IMR-90 (cell line): ENCODE data around the gene OR2A25. TPM values are rescaled to one million over a fixed set of nuclear protein-coding genes. Genes with fewer than 3 reads are reported as not detected.

Experiments used
- ATAC-seq: fragments of 200-7000 bp; cut with Tn5 transposase; 2 replicates; pipeline ENCODE4 v1.9.1; 2020; ENCODE audit warnings: low read depth, mild to moderate bottlenecking, moderate library complexity
- BruUV-seq: library from RNA; stranded (reverse); fragments of 400-500 nt; replicated peaks from 2 replicates; lab custom pipeline; 2021; lab: Mats Ljungman, UMichigan
- CTCF ChIA-PET: fragments of 300-600 bp; formaldehyde crosslinking; extraction: SDS; loops from one replicate; lab custom pipeline; 2021; ENCODE audit warnings: antibody characterized with exemption; lab: Yijun Ruan, JAX
- POLR2A ChIA-PET: fragments of 300-600 bp; sonication (Branson Sonifier 250); formaldehyde crosslinking; loops from one replicate; lab custom pipeline; 2022; ENCODE audit warnings: antibody characterized with exemption; ENCODE audit not compliant: unreplicated experiment; lab: Charles Lee
- DNase-seq: peaks from one replicate; pipeline ENCODE4 v3.0.0; 2013
- H2AFZ ChIP-seq: replicated peaks from 2 replicates; pipeline ENCODE3; 2013; ENCODE audit warnings: low read length, mild to moderate bottlenecking; ENCODE audit not compliant: poor library complexity
- H2AK5ac ChIP-seq: 2 replicates; pipeline ENCODE4 v1.6.1; 2013; ENCODE audit warnings: low read depth, low read length, inconsistent platforms
- H2AK9ac ChIP-seq: replicated peaks from 2 replicates; pipeline ENCODE3; 2013; ENCODE audit warnings: mild to moderate bottlenecking, low read depth, low read length, moderate library complexity; ENCODE audit not compliant: poor library complexity
- H2BK120ac ChIP-seq: 2 replicates; pipeline ENCODE4 v1.6.1; 2013; ENCODE audit warnings: low read depth, low read length, inconsistent platforms
- H2BK15ac ChIP-seq: 3 replicates; pipeline ENCODE4 v1.6.1; 2013; ENCODE audit warnings: low read depth, low read length, inconsistent platforms
- H2BK20ac ChIP-seq: 2 replicates; pipeline ENCODE4 v1.6.1; 2013; ENCODE audit warnings: low read depth, mild to moderate bottlenecking, inconsistent platforms, low read length, moderate library complexity
- H2BK5ac ChIP-seq: 2 replicates; pipeline ENCODE4 v1.6.1; 2013; ENCODE audit warnings: mild to moderate bottlenecking, low read depth, low read length, inconsistent platforms; ENCODE audit not compliant: poor library complexity, severe bottlenecking
- H3K14ac ChIP-seq: replicated peaks from 2 replicates; pipeline ENCODE4 v1.6.1; 2013; ENCODE audit warnings: low read depth, low read length, inconsistent platforms
- H3K18ac ChIP-seq: 2 replicates; pipeline ENCODE4 v1.6.1; 2013; ENCODE audit warnings: low read depth, low read length, control low read depth
- H3K23ac ChIP-seq: 2 replicates; pipeline ENCODE4 v1.6.1; 2013; ENCODE audit warnings: low read depth, low read length, inconsistent platforms
- H3K27ac ChIP-seq: 2 replicates; pipeline ENCODE4 v1.5.1; 2013; ENCODE audit warnings: mild to moderate bottlenecking, control low read depth, low read length; ENCODE audit not compliant: insufficient read depth
- H3K27me3 ChIP-seq: 2 replicates; pipeline ENCODE4 v1.6.1; 2013; ENCODE audit warnings: low read length; ENCODE audit not compliant: control insufficient read depth, insufficient read depth
- H3K36me3 ChIP-seq: 2 replicates; pipeline ENCODE4 v1.6.1; 2013; ENCODE audit warnings: low read length, mixed read lengths; ENCODE audit not compliant: control insufficient read depth, insufficient read depth
- H3K4ac ChIP-seq: 2 replicates; pipeline ENCODE4 v1.6.1; 2013; ENCODE audit warnings: low read depth, low read length, inconsistent platforms
- H3K4me1 ChIP-seq: 2 replicates; pipeline ENCODE4 v1.6.1; 2013; ENCODE audit warnings: low read length, mixed read lengths; ENCODE audit not compliant: control insufficient read depth, insufficient read depth
- H3K4me2 ChIP-seq: 2 replicates; pipeline ENCODE4 v1.6.1; 2013; ENCODE audit warnings: low read depth, mild to moderate bottlenecking, control low read depth, low read length, moderate library complexity
- H3K4me3 ChIP-seq: 2 replicates; pipeline ENCODE4 v1.5.1; 2013; ENCODE audit warnings: low read depth, mild to moderate bottlenecking, control low read depth, low read length, moderate library complexity; ENCODE audit not compliant: insufficient read depth
- H3K56ac ChIP-seq: 2 replicates; pipeline ENCODE4 v1.6.1; 2013; ENCODE audit warnings: low read length, inconsistent platforms; ENCODE audit not compliant: insufficient read depth; ENCODE audit errors: extremely low read depth
- H3K79me1 ChIP-seq, 2 experiments: 2 replicates each; pipeline ENCODE4 v1.6.1; 2013; ENCODE audit warnings: low read length in 2 of 2, inconsistent platforms in 1 of 2, low read depth in 1 of 2
- H3K9ac ChIP-seq: 2 replicates; pipeline ENCODE4 v1.6.1; 2013; ENCODE audit warnings: low read depth, low read length, control low read depth
- H3K9me1 ChIP-seq: 2 replicates; pipeline ENCODE4 v1.6.1; 2013; ENCODE audit warnings: low read length, inconsistent platforms; ENCODE audit not compliant: insufficient read depth
- H3K9me3 ChIP-seq: 2 replicates; pipeline ENCODE4 v1.6.1; 2013; ENCODE audit warnings: low read length; ENCODE audit not compliant: control insufficient read depth, insufficient read depth
- H4K20me1 ChIP-seq: 2 replicates; pipeline ENCODE4 v1.6.1; 2013; ENCODE audit warnings: low read length, inconsistent platforms; ENCODE audit not compliant: insufficient read depth
- H4K5ac ChIP-seq: 2 replicates; pipeline ENCODE4 v1.6.1; 2013; ENCODE audit warnings: mild to moderate bottlenecking, low read depth, low read length, control low read depth
- H4K8ac ChIP-seq, 2 experiments: 2 replicates each; pipeline ENCODE4 v1.6.1; 2013; ENCODE audit warnings: low read depth in 2 of 2, low read length in 2 of 2, control low read depth in 1 of 2, inconsistent platforms in 1 of 2
- H4K91ac ChIP-seq: 2 replicates; pipeline ENCODE4 v1.6.1; 2013; ENCODE audit warnings: low read depth, low read length, inconsistent platforms; ENCODE audit not compliant: insufficient read depth
- CHD1 ChIP-seq: IDR thresholded peaks from 2 replicates; pipeline ENCODE4 v1.6.1; 2012; ENCODE audit warnings: low read depth, low read length, improper control_type of control experiment
- FOS ChIP-seq: fragments of 150-350 bp; IDR thresholded peaks from 2 replicates; pipeline ENCODE4 v1.6.1; 2016; ENCODE audit warnings: low read depth, low read length
- MAZ ChIP-seq: IDR thresholded peaks from 2 replicates; pipeline ENCODE4 v1.6.1; 2012; ENCODE audit warnings: low read depth, mild to moderate bottlenecking, low read length, improper control_type of control experiment, moderate library complexity, borderline replicate concordance
- MXI1 ChIP-seq: IDR thresholded peaks from 2 replicates; pipeline ENCODE4 v1.6.1; 2012; ENCODE audit warnings: low read depth, mild to moderate bottlenecking, low read length, moderate library complexity, borderline replicate concordance
- POLR2A ChIP-seq: IDR thresholded peaks from 2 replicates; pipeline ENCODE4 v1.6.1; 2012; ENCODE audit warnings: mild to moderate bottlenecking, low read depth, low read length
- RAD21 ChIP-seq: IDR thresholded peaks from 2 replicates; pipeline ENCODE4 v1.6.1; 2012; ENCODE audit warnings: low read length, improper control_type of control experiment
- RCOR1 ChIP-seq: IDR thresholded peaks from 2 replicates; pipeline ENCODE4 v1.6.1; 2012; ENCODE audit warnings: mild to moderate bottlenecking, low read length, improper control_type of control experiment; ENCODE audit not compliant: insufficient replicate concordance
- RFX5 ChIP-seq: IDR thresholded peaks from 2 replicates; pipeline ENCODE4 v1.8.0; 2012; ENCODE audit warnings: low read depth, mild to moderate bottlenecking, low read length, moderate library complexity
- SMC3 ChIP-seq: fragments of 150-350 bp; IDR thresholded peaks from 2 replicates; pipeline ENCODE4 v1.6.1; 2016; ENCODE audit warnings: low read depth, mild to moderate bottlenecking, antibody characterized with exemption, low read length, moderate library complexity
- USF2 ChIP-seq: fragments of 150-350 bp; IDR thresholded peaks from 2 replicates; pipeline ENCODE4 v1.6.1; 2017; ENCODE audit warnings: mild to moderate bottlenecking, antibody characterized with exemption, low read length, low read depth
- WGBS, 2 experiments: methylation state at CpG; one replicate each; pipeline versions ENCODE4 v1.1.5 to v1.1.7; 2013; ENCODE audit warnings: missing lambda C conversion rate in 2 of 2; ENCODE audit not compliant: insufficient read length in 1 of 2; ENCODE audit errors: extremely low coverage in 2 of 2; 5-methylcytosine and 5-hydroxymethylcytosine counted together
- dilution Hi-C: fragments of 300-500 bp; cut with HindIII; formaldehyde crosslinking; loops from one replicate; pipeline ENCODE4 v1.14.3; 2018; ENCODE audit warnings: low sequenced_read_pairs; ENCODE audit not compliant: unreplicated experiment
- in situ Hi-C: fragments of 300-500 bp; cut with MboI; formaldehyde crosslinking; loops from 3 replicates; pipeline ENCODE4 v1.14.3; 2019; ENCODE audit warnings: low sequenced_read_pairs, inconsistent platforms, mixed read lengths
- intact Hi-C: fragments of 100-400 bp; cut with micrococcal nuclease; formaldehyde crosslinking; loops from 2 replicates; pipeline ENCODE4 v1.10.0; 2022
- polyA plus RNA-seq, 3 experiments: library from polyadenylated mRNA; depleted of rRNA; stranded (reverse); fragments of >200 nt; gene quantifications; 2 replicates each; pipeline ENCODE4 v1.2.3, GENCODE V29; 2012; ENCODE audit warnings: low replicate concordance in 1 of 3
- total RNA-seq: library from RNA; depleted of rRNA; stranded (reverse); fragments of >200 nt; gene quantifications from 2 replicates; pipeline ENCODE4 v1.2.3, GENCODE V29; 2012
- TF ChIP-seq, protein P1 (sequence below): conservative IDR thresholded peaks from 2 replicates; pipeline ENCODE4 v1.5.1; 2012; ENCODE audit warnings: mild to moderate bottlenecking, low read depth, low read length, improper control_type of control experiment

The OR2A25 gene
- total and polyA plus RNA-seq, 2 of the 4 experiments (the other 2 are of a cell fraction): not detected

GRCh38 chr7:144110272-144110671 is 40.7 kb downstream of the OR2A25 start:
- H4K91ac ChIP-seq: no peak overlapping the region
- intact Hi-C loops (no loop called here), in situ Hi-C loops (no loop called here), dilution Hi-C loops (no loop called here)
- no peak overlapping the region for H2AFZ ChIP-seq
- H4K20me1 ChIP-seq: no peaks in the 10 kb centered on the region
- H4K8ac ChIP-seq: no peak overlapping the region
- no peak for DNase-seq
- H3K79me1 ChIP-seq: no peaks in the 10 kb centered on the region
- TF ChIP-seq MAZ (no peak), USF2 (no peak), FOS (no peak), POLR2A (no peak), RFX5 (no peak), SMC3 (no peak), CHD1 (no peak), MXI1 (no peak), RCOR1 (no peak), RAD21 (no peak)
- TF ChIP-seq, protein P1, sequence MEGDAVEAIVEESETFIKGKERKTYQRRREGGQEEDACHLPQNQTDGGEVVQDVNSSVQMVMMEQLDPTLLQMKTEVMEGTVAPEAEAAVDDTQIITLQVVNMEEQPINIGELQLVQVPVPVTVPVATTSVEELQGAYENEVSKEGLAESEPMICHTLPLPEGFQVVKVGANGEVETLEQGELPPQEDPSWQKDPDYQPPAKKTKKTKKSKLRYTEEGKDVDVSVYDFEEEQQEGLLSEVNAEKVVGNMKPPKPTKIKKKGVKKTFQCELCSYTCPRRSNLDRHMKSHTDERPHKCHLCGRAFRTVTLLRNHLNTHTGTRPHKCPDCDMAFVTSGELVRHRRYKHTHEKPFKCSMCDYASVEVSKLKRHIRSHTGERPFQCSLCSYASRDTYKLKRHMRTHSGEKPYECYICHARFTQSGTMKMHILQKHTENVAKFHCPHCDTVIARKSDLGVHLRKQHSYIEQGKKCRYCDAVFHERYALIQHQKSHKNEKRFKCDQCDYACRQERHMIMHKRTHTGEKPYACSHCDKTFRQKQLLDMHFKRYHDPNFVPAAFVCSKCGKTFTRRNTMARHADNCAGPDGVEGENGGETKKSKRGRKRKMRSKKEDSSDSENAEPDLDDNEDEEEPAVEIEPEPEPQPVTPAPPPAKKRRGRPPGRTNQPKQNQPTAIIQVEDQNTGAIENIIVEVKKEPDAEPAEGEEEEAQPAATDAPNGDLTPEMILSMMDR: no peak
- H4K5ac ChIP-seq: no peak overlapping the region
- H2AK5ac ChIP-seq: no peak overlapping the region
- no peak overlapping the region for H3K4me3 ChIP-seq
- POLR2A ChIA-PET: no interaction called here
- no peaks in the 10 kb centered on the region for H3K36me3 ChIP-seq
- no peak overlapping the region for H3K4ac ChIP-seq
- no peaks in the 10 kb centered on the region for H3K4me1 ChIP-seq
- BruUV-seq: no TSS peak
- H3K27ac ChIP-seq: no peak overlapping the region
- H2AK9ac ChIP-seq: no peak overlapping the region
- H3K9me1 ChIP-seq: no peaks in the 10 kb centered on the region
- no peaks in the 10 kb centered on the region for H3K27me3 ChIP-seq
- WGBS, 2 experiments: 59% methylated on average over 2 of the region's 5 CpGs; no CpG with 5 or more reads in 1 of the 2 experiments
- H3K14ac ChIP-seq: no peak overlapping the region
- H3K9ac ChIP-seq: no peak overlapping the region
- H2BK20ac ChIP-seq: no peak overlapping the region
- CTCF ChIA-PET: no interaction called here
- ATAC-seq: no peak
- H2BK5ac ChIP-seq: no peak overlapping the region
- no peak overlapping the region for H2BK120ac ChIP-seq
- no peak overlapping the region for H3K56ac ChIP-seq
- H3K23ac ChIP-seq: no peak overlapping the region
- no peak overlapping the region for H2BK15ac ChIP-seq
- no peak overlapping the region for H3K4me2 ChIP-seq
- no peaks in the 10 kb centered on the region for H3K9me3 ChIP-seq
- H3K18ac ChIP-seq: no peak overlapping the region
